HG02840 (cell line): ENCODE data around the gene POSTN.
"Not testable (repeated sequence)": the region's sequence is repeated elsewhere in the genome, so short reads cannot be mapped to it uniquely, and the experiment has no call there.

Experiments
- ATAC-seq: cut with Tn5 transposase; IDR thresholded peaks from one replicate; pipeline ENCODE4 v1.9.1; 2021; ENCODE audit warnings: mild to moderate bottlenecking, moderate library complexity, moderate number of reproducible peaks; ENCODE audit not compliant: unreplicated experiment, low FRiP score

The POSTN gene

GRCh38 chr13:37597477-37598025 lies 1.0 kb downstream of the POSTN start:
- ATAC-seq: no peak

GRCh38 chr13:37596805-37597204 lies 1.8 kb downstream of the POSTN start:
- no peak for ATAC-seq

GRCh38 chr13:37595162-37595561 lies 3.4 kb downstream of the POSTN start:
- no peak for ATAC-seq

- no peak for ATAC-seq
Observed at GRCh38 chr13:37594550-37594949, 4.0 kb downstream of the POSTN start.

GRCh38 chr13:37589381-37589780 lies 9.2 kb downstream of the POSTN start:
- ATAC-seq: not testable (repeated sequence)

- ATAC-seq: no peak
Observed at GRCh38 chr13:37587236-37587635, 11.3 kb downstream of the POSTN start.

GRCh38 chr13:37586164-37586563 lies 12.4 kb downstream of the POSTN start:
- no peak for ATAC-seq

- ATAC-seq: no peak
Observed at GRCh38 chr13:37585541-37585940, 13.0 kb downstream of the POSTN start.

GRCh38 chr13:37576601-37577000 lies 22.0 kb downstream of the POSTN start:
- no peak for ATAC-seq

GRCh38 chr13:37565425-37565824 lies 33.1 kb downstream of the POSTN start:
- no peak for ATAC-seq

GRCh38 chr13:37561031-37561430 lies 37.5 kb downstream of the POSTN start:
- no peak for ATAC-seq

- no peak for ATAC-seq
Observed at GRCh38 chr13:37560526-37560925, 38.0 kb downstream of the POSTN start.

GRCh38 chr13:37558766-37559165 lies 39.8 kb downstream of the POSTN start:
- ATAC-seq: not testable (repeated sequence)

GRCh38 chr13:37546087-37546486 lies 52.5 kb downstream of the POSTN start:
- ATAC-seq: no peak

GRCh38 chr13:37544995-37545394 lies 53.6 kb downstream of the POSTN start:
- no peak for ATAC-seq

- no peak for ATAC-seq
Observed at GRCh38 chr13:37539976-37540605, 58.5 kb downstream of the POSTN start.

- no peak for ATAC-seq
Observed at GRCh38 chr13:37539170-37539569, 59.4 kb downstream of the POSTN start.

GRCh38 chr13:37535501-37535900 lies 63.1 kb downstream of the POSTN start:
- ATAC-seq: no peak

- no peak for ATAC-seq
Observed at GRCh38 chr13:37534676-37535075, 63.9 kb downstream of the POSTN start.

GRCh38 chr13:37534181-37534580 lies 64.4 kb downstream of the POSTN start:
- no peak for ATAC-seq

GRCh38 chr13:37531049-37531448 lies 67.5 kb downstream of the POSTN start:
- no peak for ATAC-seq

GRCh38 chr13:37529751-37530385 lies 68.7 kb downstream of the POSTN start:
- no peak for ATAC-seq
